Stimulated activated CD8-positive, alpha-beta memory T cell treated with anti-CD3 and anti-CD28 coated beads, Interleukin-15, amount 100 ng/mL, for 1 hour (primary cell): ENCODE data around the gene EEF1A2.
"Not testable (repeated sequence)": the region's sequence is repeated elsewhere in the genome, so short reads cannot be mapped to it uniquely, and the experiment has no call there.

Source experiments
- DNase-seq: peaks from one replicate; pipeline ENCODE4 v3.0.0-alpha.2; 2020; ENCODE audit warnings: low read depth

Gene EEF1A2

GRCh38 chr20:63487116-63487764, 11.6 kb downstream of the EEF1A2 start:
- DNase-seq, result no peak

- DNase-seq, result no peak
These were observed 12.5 kb downstream of the EEF1A2 start for GRCh38 chr20:63486300-63486855.

DNA sequence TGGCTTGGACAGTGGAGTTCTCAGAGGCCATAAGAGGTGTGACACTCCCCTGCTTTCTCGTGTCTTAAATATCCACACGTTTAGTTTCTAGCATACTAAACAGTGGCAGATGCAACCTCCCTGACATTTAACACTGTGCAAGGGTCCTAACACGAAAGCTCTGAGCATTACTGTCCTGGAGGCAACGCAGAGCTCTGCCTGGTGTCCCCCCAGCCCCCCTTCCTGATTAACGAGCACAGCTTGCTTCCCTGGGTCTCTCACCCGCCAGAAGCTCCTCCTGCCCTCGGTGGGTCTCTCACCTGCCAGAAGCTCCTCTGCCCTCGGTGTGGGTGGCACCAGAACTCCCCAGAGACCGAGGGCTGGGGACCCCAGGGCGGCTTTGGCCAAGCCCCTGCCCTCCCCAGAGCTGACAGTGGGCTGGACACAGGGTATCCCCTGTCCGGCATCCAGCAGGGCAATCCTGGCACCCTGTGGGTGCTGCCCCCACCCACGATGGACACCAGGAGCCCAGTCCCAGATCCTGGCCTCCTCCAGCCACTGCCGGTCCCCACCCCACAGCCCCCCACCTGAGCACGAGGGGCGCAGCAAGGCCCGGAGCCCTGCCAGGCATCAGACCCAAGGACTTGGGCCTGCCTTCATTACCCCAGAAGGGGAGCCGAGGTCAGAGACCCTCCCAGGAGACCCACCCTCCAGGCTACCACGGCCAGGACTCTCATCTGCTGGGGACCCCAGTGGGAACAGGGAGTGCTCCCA, 14.1 kb downstream of the EEF1A2 start:
- no peak for DNase-seq

GRCh38 chr20:63484236-63484635, 14.6 kb downstream of the EEF1A2 start:
- DNase-seq, result no peak

DNA sequence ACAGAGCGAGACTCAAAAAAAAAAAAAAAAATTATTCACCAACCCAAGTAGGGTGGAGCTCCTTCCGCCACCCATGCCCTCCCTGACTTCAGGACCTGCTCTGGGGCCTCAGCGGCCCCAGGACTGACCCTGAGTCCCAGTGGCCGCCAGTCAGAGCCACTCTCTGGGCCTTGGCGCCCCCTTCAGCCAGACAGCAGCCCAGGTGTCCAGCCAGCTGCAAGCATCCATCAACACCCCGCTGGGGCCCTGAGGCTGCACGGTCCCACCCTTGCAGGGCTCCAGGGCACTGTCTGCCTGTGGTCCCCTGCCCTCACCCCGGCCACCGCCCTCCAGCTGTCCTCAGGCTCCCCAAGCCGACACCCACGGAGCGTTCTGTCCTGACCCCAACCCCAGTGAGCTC, 15.0 kb downstream of the EEF1A2 start:
- no peak for DNase-seq

GRCh38 chr20:63482021-63482587, 16.8 kb downstream of the EEF1A2 start:
- no peak for DNase-seq

- DNase-seq, result no peak
These were observed 17.4 kb downstream of the EEF1A2 start for GRCh38 chr20:63481503-63481902.

DNA sequence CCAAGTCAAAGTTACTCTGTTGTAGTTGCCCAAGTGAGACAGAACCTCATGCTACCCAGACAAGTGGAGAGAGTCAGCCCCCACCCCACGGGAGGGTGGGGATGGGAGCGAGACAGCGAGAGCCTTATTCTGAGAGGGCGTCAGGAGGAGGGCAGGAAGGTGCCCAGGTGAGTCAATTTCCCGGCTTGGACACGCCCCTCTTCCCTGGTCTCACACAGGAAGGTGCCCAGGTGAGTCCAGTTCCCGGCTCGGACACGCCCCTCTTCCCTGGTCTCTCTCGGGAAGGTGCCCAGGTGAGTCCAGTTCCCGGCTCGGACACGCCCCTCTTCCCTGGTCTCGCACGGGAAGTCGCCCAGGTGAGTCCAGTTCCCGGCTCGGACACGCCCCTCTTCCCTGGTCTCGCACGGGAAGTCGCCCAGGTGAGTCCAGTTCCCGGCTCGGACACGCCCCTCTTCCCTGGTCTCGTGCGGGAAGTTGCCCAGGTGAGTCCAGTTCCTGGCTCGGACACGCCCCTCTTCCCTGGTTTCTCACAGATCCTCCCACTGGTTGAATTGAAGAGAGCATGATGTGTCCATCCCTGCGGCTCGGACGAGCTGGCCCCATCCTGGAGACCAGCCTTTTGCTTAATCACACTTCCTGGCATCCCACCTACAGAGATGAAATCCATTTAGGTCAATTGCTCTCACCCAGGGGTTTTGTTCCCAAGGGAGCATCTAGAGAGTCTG, 19.0 kb downstream of the EEF1A2 start:
- DNase-seq, result not testable (repeated sequence)

GRCh38 chr20:63478346-63479302, 20.3 kb downstream of the EEF1A2 start:
- no peak for DNase-seq

GRCh38 chr20:63477944-63478343, 20.9 kb downstream of the EEF1A2 start:
- no peak for DNase-seq

DNA sequence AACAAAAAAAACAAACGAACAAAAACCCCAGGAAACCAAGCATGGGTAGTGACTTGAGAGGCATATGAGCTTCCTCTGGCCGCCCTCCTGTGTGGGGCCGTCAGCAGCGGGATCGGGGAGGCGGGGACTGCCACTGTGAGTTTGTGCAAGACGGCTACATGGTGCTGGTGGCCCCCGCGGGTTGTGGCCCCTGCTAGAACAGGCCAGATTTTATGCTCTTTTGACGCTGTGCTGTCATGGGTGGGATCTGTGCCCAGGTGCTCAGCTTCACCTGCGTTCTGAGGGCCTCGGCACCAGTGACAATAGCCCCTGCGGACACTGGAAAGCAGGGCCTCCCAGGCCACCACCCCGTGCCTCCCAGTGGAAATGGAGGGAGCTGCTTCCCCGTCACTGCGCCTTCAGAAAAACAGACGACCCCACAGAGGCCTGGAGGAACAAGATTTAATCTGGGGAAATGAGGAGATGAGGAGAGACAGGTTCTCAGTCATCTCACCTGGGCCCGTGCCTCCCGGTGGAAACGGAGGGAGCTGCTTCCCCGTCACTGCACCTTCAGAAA, 21.7 kb downstream of the EEF1A2 start:
- DNase-seq, result no peak

DNA sequence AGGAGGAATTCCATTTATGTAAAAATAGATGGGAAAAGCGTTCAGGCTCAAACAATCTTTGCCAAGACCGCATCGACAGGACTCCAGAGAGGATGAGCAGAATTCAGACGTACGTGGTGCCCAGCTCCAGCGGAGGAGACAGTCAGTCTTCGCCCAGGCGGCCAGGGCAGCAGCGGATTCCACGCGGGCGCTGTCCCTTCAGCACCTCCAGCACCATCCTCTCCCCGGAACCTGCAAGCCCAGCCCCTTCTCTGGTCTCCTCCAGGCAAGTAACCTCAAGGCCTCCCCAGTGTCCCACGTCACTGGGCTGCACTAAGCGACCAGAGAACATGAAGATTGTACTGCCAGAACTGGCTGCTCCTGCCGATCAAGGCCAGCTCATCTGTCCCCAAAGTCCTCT, 23.7 kb downstream of the EEF1A2 start:
- DNase-seq, result no peak

DNA sequence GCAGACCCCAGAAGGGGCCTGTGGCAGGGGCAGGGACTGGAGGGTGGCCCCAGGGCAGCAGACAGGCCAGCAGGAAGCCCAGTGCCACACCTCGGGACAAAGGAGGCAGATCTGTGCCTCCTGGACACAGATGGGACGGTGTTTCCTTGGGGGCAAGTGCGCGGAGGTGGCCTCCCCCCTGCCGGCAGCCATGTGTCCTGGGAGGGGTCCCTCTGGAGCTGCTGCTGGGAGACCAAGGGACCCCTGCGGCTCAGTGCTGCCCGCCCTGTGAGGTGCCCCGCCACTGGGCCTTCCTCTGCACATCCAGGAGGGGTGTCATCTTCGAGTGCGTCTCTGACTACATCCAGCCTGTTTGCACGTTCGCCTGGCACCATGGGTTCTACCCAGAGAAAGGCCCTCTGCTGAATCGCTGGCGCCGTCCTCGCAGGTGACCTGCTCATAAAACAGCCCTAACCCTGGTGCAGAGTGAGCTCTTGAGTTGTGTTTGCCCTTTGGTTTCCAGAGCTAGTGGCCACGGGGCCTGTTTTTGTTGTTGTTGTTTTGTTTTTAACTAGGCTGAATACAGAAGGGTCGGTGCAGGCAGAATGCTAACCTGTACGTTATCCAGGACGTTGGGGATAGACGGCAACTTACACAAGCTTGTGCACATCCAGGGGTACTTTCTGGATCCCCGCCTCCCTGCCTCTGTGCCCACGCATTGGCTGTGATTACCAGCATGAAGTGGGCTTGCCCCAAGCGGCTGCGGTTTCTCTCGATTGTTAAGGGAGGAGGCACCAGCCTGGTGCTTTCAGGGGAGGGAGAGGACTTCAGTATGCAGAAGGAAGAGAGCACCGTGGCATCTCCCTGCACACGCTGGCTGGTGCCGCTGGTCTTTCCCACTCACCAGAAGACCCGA, 25.1 kb downstream of the EEF1A2 start:
- DNase-seq, result no peak

GRCh38 chr20:63472862-63473390, 26.0 kb downstream of the EEF1A2 start:
- no peak for DNase-seq

DNA sequence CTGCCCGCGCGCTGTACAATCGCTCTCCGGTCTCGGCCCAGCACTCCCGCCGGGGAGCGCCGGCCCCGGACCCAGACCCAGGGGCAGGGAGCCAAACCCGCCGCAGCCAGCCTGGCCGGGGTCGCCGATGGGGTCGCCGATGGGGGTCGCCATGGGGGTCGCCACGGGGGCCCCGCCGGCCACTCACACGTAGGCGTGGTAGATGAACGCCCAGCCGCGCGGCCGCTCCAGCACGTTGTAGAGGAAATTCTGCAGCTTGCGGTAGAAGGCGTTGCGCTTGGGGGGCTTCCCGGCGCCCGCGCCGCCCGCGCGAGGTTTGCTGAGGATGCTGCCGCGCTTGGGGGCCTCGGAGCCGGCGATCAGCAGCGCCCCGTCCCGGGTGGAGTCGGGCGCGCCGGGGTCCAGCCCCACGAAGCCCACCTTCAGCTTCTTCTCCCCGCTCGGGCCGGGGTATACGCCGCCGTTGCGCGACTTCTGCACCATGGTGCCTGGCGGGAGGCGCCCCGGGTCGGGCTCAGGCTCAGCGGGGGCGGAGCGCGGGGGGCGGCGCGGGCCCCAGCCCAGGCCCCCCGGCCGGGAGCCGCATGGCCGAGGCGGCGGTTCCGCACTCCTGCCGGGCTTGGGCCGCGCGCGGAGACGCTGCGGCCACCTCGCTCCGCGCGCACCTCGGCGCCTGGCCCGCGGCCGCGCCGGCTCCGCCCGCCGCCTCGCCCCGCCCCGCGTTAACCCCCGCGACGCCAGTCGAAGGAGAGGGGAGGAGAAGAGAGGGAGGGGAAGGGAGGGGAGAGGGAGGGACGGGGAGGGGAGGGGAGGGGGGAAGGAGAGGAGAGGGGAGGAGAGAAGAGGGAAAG, 26.7 kb downstream of the EEF1A2 start, which contains the start of gene KCNQ2:
Gene KCNQ2 (minus strand): TSS at position 675 of the 851 bp plus-strand sequence. CDS start 192 bp downstream, at position 483.
- no peak for DNase-seq

GRCh38 chr20:63471717-63471980, 27.2 kb downstream of the EEF1A2 start:
- no peak for DNase-seq

DNA sequence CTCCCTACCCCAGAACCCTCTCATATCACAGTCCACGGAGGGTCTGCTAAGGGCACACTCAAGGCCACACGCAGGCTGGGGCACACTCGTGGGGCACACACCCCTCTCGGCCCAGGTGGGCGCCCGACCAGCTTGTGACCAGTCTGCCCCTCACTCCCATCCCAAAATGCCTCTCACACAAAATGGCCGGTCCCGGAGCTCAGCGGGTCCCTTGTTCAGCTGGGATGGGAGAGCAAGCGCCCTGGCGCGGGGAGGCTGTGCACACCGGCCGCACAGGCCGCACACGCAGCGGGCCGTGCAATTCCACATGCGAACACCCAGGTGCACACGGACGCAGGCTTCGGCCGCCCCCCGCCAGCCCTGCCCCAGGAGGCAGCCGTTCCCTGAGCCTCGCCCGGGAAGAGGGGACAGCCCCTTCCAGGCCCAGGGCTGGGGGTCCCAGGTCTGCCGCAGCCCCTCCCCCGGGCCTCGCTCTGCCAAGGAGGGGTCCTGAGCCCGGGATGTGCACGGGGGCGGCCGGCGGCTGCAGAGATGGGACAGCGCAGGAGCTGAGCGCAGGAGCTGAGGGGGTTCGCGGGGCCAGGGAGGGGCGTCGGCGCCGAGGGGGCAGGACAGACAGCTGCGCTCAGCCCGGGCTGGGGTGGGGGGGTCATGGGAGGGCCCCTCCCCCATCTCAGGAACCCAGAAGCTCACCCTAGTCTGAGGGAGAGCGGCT, 27.7 kb downstream of the EEF1A2 start:
- DNase-seq, result no peak

- DNase-seq, result no peak
These were observed 28.5 kb downstream of the EEF1A2 start for GRCh38 chr20:63470410-63470809.
